HCT116 (cell line): ENCODE data around the gene ANKHD1. TPM values are rescaled to one million over a fixed set of nuclear protein-coding genes. Genes with fewer than 3 reads are reported as not detected.

ENCODE experiments used
- ATAC-seq: fragments of 200-7000 bp; cut with Tn5 transposase; 2 replicates; pipeline ENCODE4 v1.9.1; 2020; ENCODE audit warnings: mild to moderate bottlenecking, moderate library complexity
- BruUV-seq: library from RNA; stranded (reverse); fragments of 400-500 nt; replicated peaks from 2 replicates; lab custom pipeline; 2021; lab: Mats Ljungman, UMichigan
- CTCF ChIA-PET: fragments of 300-600 bp; sonication (Branson Sonifier 250); formaldehyde crosslinking; loops from one replicate; lab custom pipeline; 2021; ENCODE audit warnings: antibody characterized with exemption; lab: Charles Lee
- POLR2A ChIA-PET: fragments of 300-600, 350-600 bp; sonication (Branson Sonifier 250); formaldehyde crosslinking; loops from one replicate; lab custom pipeline; 2021; ENCODE audit warnings: antibody characterized with exemption; lab: Charles Lee
- RAD21 ChIA-PET, 2 experiments: fragments of 300-600 bp; sonication (Branson Sonifier 250); formaldehyde crosslinking; loops; one replicate each; lab custom pipeline; 2023; ENCODE audit warnings: low total read pairs in 2 of 2; ENCODE audit not compliant: uncharacterized antibody in 2 of 2, unreplicated experiment in 2 of 2, low non-redundant PET in 1 of 2; lab: Charles Lee
- DNase-seq: peaks from one replicate; pipeline ENCODE4 v3.0.0-alpha.2; 2010; ENCODE audit warnings: low read depth, low spot score
- H2AFZ ChIP-seq: fragments of 200-600 bp; shearing (Covaris generic), sonication (generic); 2 replicates; pipeline ENCODE4 v1.6.1; 2017; ENCODE audit warnings: low read depth, mixed run types, mixed read lengths, antibody characterized with exemption, low read length; ENCODE audit not compliant: poor library complexity, severe bottlenecking
- H3K27ac ChIP-seq: 2 replicates; pipeline ENCODE4 v1.5.1; 2012; ENCODE audit warnings: low read depth, low read length
- H3K27me3 ChIP-seq: fragments of 200-600 bp; sonication (generic); 2 replicates; pipeline ENCODE4 v1.6.1; 2016; ENCODE audit warnings: mixed run types, low read length, mixed read lengths; ENCODE audit not compliant: insufficient read depth
- H3K36me3 ChIP-seq, 2 experiments: fragments of 200-500 bp in 1 of 2; fragments of 200-600 bp in 1 of 2; sonication (Bioruptor generic) in 1 of 2; sonication (generic) in 1 of 2; 2 replicates each; pipeline versions ENCODE4 v1.5.1 to v1.6.1; 2014 to 2016; ENCODE audit warnings: low read length in 2 of 2, inconsistent platforms in 1 of 2, mixed read lengths in 1 of 2, mixed run types in 1 of 2; ENCODE audit not compliant: insufficient read depth in 2 of 2, control insufficient read depth in 1 of 2
- H3K4me1 ChIP-seq, 2 experiments: fragments of 200-600 bp in 1 of 2; sonication (generic) in 1 of 2; 2 replicates each; pipeline versions ENCODE4 v1.5.1 to v1.6.1; 2012 to 2017; ENCODE audit warnings: low read length in 2 of 2, inconsistent platforms in 1 of 2, mild to moderate bottlenecking in 1 of 2, mixed read lengths in 1 of 2, mixed run types in 1 of 2, moderate library complexity in 1 of 2; ENCODE audit not compliant: insufficient read depth in 2 of 2, control insufficient read depth in 1 of 2
- H3K4me2 ChIP-seq: fragments of 200-600 bp; sonication (generic); 2 replicates; pipeline ENCODE4 v1.6.1; 2017; ENCODE audit warnings: mixed run types, low read length, mixed read lengths
- H3K4me3 ChIP-seq, 2 experiments: fragments of 200-600 bp in 1 of 2; sonication (generic) in 1 of 2; replicated peaks in 1 of 2; 2 replicates each; pipeline ENCODE4 v1.5.1; 2011 to 2016; ENCODE audit warnings: low read length in 2 of 2, control low read depth in 1 of 2, low read depth in 1 of 2, mild to moderate bottlenecking in 1 of 2, mixed read lengths in 1 of 2, mixed run types in 1 of 2
- H3K79me2 ChIP-seq: fragments of 200-600 bp; sonication (generic); 2 replicates; pipeline ENCODE4 v1.6.1; 2017; ENCODE audit warnings: mild to moderate bottlenecking, mixed run types, low read length, moderate library complexity, mixed read lengths; ENCODE audit not compliant: insufficient read depth
- H3K9ac ChIP-seq: fragments of 200-600 bp; sonication (generic); 2 replicates; pipeline ENCODE4 v1.6.1; 2016; ENCODE audit warnings: low read length, mixed read lengths
- H3K9me2 ChIP-seq: fragments of 200-600 bp; sonication (generic), shearing (Covaris generic); 2 replicates; pipeline ENCODE4 v1.6.1; 2017; ENCODE audit warnings: mixed run types, mild to moderate bottlenecking, moderate library complexity; ENCODE audit not compliant: insufficient read depth
- H3K9me3 ChIP-seq, 2 experiments: fragments of 200-500 bp in 1 of 2; fragments of 200-600 bp in 1 of 2; sonication (Bioruptor generic) in 1 of 2; sonication (generic) in 1 of 2; 2 replicates each; pipeline ENCODE4 v1.6.1; 2014 to 2017; ENCODE audit warnings: low read length in 2 of 2, mixed read lengths in 2 of 2, inconsistent platforms in 1 of 2, low read depth in 1 of 2, mild to moderate bottlenecking in 1 of 2, mixed run types in 1 of 2, moderate library complexity in 1 of 2; ENCODE audit not compliant: control insufficient read depth in 1 of 2, insufficient read depth in 1 of 2
- H4K20me1 ChIP-seq: fragments of 200-600 bp; sonication (generic), shearing (Covaris generic); 2 replicates; pipeline ENCODE4 v1.6.1; 2017; ENCODE audit warnings: mixed run types, mild to moderate bottlenecking, moderate library complexity; ENCODE audit not compliant: insufficient read depth
- CBX3 ChIP-seq: IDR thresholded peaks from 2 replicates; pipeline ENCODE4 v1.6.1; 2012; ENCODE audit warnings: low read depth
- CEBPB ChIP-seq: IDR thresholded peaks from 2 replicates; pipeline ENCODE4 v1.6.1; 2012; ENCODE audit warnings: low read depth
- EGR1 ChIP-seq: IDR thresholded peaks from 2 replicates; pipeline ENCODE4 v1.6.1; 2012; ENCODE audit warnings: low read depth
- ELF1 ChIP-seq: IDR thresholded peaks from 2 replicates; pipeline ENCODE4 v1.6.1; 2012; ENCODE audit warnings: low read depth, borderline replicate concordance
- EZH2 ChIP-seq: fragments of 200-600 bp; sonication (generic); IDR thresholded peaks from 2 replicates; pipeline ENCODE4 v1.6.1; 2017; ENCODE audit warnings: antibody characterized with exemption, mixed run types
- EZH2phosphoT487 ChIP-seq: fragments of 200-600 bp; IDR thresholded peaks from 2 replicates; pipeline ENCODE4 v1.6.1; 2018; ENCODE audit warnings: antibody characterized with exemption, borderline replicate concordance
- JUND ChIP-seq: IDR thresholded peaks from 2 replicates; pipeline ENCODE4 v1.6.1; 2012
- POLR2AphosphoS5 ChIP-seq: IDR thresholded peaks from 2 replicates; pipeline ENCODE4 v1.6.1; 2011; ENCODE audit warnings: mild to moderate bottlenecking, low read depth, low read length, moderate library complexity
- SIN3A ChIP-seq: IDR thresholded peaks from 2 replicates; pipeline ENCODE4 v1.6.1; 2012; ENCODE audit warnings: low read depth
- TCF7L2 ChIP-seq: IDR thresholded peaks from 2 replicates; pipeline ENCODE4 v1.7.0; 2011; ENCODE audit warnings: borderline replicate concordance, inconsistent platforms; ENCODE audit not compliant: insufficient read depth, insufficient read length; ENCODE audit errors: extremely low read depth
- YY1 ChIP-seq: IDR thresholded peaks from 2 replicates; pipeline ENCODE4 v1.6.1; 2011; ENCODE audit warnings: low read length, low read depth, moderate library complexity, mild to moderate bottlenecking; ENCODE audit not compliant: insufficient replicate concordance; ENCODE audit errors: extremely low read depth
- ZFX ChIP-seq: fragments of 450-650 bp; IDR thresholded peaks from 2 replicates; pipeline ENCODE4 v1.6.1; 2017
- ZNF274 ChIP-seq: fragments of 200-500 bp; sonication (Bioruptor generic); IDR thresholded peaks from 2 replicates; pipeline ENCODE4 v1.6.1; 2014; ENCODE audit warnings: mild to moderate bottlenecking, low read depth, low read length, inconsistent platforms
- intact Hi-C: fragments of 100-400 bp; cut with micrococcal nuclease; formaldehyde crosslinking; loops from 2 replicates; pipeline ENCODE4 v1.10.0; 2022
- total RNA-seq: library from RNA; stranded (reverse); gene quantifications from one replicate; pipeline ENCODE4 v1.2.1, GENCODE V29; 2021; ENCODE audit not compliant: unreplicated experiment
- TF ChIP-seq, protein P1 (sequence below): IDR thresholded peaks from 2 replicates; pipeline ENCODE4 v1.6.1; 2012; ENCODE audit warnings: low read depth
- TF ChIP-seq, protein P2 (sequence below), 3 experiments: fragments of 200-600 bp in 1 of 3; sonication (generic) in 1 of 3; IDR thresholded peaks in 2 of 3; conservative IDR thresholded peaks in 1 of 3; 2 replicates each; pipeline ENCODE4 v1.5.1; 2012 to 2017; ENCODE audit warnings: low read depth in 2 of 3, low read length in 2 of 3, antibody characterized with exemption in 1 of 3, borderline replicate concordance in 1 of 3, control low read depth in 1 of 3, mild to moderate bottlenecking in 1 of 3, mixed read lengths in 1 of 3, mixed run types in 1 of 3, moderate library complexity in 1 of 3; ENCODE audit not compliant: insufficient read depth in 1 of 3
- TF ChIP-seq, protein P3 (sequence below): IDR thresholded peaks from 2 replicates; pipeline ENCODE4 v1.6.1; 2012
- TF ChIP-seq, protein P4 (sequence below): IDR thresholded peaks from 2 replicates; pipeline ENCODE4 v1.6.1; 2012
- TF ChIP-seq, protein P5 (sequence below): IDR thresholded peaks from 2 replicates; pipeline ENCODE4 v1.6.1; 2011; ENCODE audit warnings: mild to moderate bottlenecking, low read length, moderate library complexity; ENCODE audit not compliant: insufficient replicate concordance; ENCODE audit errors: extremely low read depth

The ANKHD1 gene
- total RNA-seq, 1 experiment from 2014 or later = 80.8 TPM

DNA sequence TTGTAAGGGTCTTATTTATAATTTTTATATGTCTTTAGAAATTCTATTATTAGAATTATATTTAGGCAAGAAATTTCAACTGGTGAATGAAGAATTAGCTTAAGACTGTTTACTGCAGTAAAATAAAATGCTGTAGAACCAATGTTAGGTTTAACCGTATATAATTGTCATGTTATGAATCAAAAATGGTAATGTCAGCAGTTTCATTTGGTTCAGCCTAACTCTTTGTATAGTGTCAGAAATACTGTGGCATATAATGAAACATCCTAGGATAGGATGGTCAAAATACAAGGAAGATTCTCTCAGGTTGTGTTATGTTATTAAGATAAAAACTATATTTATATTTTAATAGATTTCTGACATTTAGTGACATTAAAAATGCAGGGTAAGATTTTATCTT lies 81.4 kb downstream of the ANKHD1 start:
- no TSS peak for BruUV-seq
- H3K4me1 ChIP-seq = peaks cover 4 to 14% of the 10 kb centered on the region in 2 experiments; a peak in 3 of 4 replicates
- CTCF ChIA-PET = no interaction called here
- intact Hi-C loops = no loop called here
- POLR2A ChIA-PET = no interaction called here
- TF ChIP-seq, protein P1, sequence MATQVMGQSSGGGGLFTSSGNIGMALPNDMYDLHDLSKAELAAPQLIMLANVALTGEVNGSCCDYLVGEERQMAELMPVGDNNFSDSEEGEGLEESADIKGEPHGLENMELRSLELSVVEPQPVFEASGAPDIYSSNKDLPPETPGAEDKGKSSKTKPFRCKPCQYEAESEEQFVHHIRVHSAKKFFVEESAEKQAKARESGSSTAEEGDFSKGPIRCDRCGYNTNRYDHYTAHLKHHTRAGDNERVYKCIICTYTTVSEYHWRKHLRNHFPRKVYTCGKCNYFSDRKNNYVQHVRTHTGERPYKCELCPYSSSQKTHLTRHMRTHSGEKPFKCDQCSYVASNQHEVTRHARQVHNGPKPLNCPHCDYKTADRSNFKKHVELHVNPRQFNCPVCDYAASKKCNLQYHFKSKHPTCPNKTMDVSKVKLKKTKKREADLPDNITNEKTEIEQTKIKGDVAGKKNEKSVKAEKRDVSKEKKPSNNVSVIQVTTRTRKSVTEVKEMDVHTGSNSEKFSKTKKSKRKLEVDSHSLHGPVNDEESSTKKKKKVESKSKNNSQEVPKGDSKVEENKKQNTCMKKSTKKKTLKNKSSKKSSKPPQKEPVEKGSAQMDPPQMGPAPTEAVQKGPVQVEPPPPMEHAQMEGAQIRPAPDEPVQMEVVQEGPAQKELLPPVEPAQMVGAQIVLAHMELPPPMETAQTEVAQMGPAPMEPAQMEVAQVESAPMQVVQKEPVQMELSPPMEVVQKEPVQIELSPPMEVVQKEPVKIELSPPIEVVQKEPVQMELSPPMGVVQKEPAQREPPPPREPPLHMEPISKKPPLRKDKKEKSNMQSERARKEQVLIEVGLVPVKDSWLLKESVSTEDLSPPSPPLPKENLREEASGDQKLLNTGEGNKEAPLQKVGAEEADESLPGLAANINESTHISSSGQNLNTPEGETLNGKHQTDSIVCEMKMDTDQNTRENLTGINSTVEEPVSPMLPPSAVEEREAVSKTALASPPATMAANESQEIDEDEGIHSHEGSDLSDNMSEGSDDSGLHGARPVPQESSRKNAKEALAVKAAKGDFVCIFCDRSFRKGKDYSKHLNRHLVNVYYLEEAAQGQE = no peak
- TF ChIP-seq TCF7L2 (no peak), POLR2AphosphoS5 (no peak), CEBPB (no peak), JUND (no peak), ELF1 (no peak), SIN3A (no peak), EGR1 (no peak), EZH2phosphoT487 (no peak), YY1 (no peak), ZFX (no peak), EZH2 (no peak), CBX3 (no peak), ZNF274 (no peak)
- TF ChIP-seq, protein P2, sequence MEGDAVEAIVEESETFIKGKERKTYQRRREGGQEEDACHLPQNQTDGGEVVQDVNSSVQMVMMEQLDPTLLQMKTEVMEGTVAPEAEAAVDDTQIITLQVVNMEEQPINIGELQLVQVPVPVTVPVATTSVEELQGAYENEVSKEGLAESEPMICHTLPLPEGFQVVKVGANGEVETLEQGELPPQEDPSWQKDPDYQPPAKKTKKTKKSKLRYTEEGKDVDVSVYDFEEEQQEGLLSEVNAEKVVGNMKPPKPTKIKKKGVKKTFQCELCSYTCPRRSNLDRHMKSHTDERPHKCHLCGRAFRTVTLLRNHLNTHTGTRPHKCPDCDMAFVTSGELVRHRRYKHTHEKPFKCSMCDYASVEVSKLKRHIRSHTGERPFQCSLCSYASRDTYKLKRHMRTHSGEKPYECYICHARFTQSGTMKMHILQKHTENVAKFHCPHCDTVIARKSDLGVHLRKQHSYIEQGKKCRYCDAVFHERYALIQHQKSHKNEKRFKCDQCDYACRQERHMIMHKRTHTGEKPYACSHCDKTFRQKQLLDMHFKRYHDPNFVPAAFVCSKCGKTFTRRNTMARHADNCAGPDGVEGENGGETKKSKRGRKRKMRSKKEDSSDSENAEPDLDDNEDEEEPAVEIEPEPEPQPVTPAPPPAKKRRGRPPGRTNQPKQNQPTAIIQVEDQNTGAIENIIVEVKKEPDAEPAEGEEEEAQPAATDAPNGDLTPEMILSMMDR (IDR thresholded peaks at IDR 0.05 in 2 of 3, conservative IDR thresholded peaks at IDR 0.05 in 1 of 3; ENCODE audit: borderline replicate concordance in 1 of 3, insufficient read depth in 1 of 3, low read depth in 2 of 3, low read length in 2 of 3) = no peak
- TF ChIP-seq, protein P3, sequence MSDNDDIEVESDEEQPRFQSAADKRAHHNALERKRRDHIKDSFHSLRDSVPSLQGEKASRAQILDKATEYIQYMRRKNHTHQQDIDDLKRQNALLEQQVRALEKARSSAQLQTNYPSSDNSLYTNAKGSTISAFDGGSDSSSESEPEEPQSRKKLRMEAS = no peak
- TF ChIP-seq, protein P4, sequence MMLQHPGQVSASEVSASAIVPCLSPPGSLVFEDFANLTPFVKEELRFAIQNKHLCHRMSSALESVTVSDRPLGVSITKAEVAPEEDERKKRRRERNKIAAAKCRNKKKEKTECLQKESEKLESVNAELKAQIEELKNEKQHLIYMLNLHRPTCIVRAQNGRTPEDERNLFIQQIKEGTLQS = no peak
- TF ChIP-seq, protein P5, sequence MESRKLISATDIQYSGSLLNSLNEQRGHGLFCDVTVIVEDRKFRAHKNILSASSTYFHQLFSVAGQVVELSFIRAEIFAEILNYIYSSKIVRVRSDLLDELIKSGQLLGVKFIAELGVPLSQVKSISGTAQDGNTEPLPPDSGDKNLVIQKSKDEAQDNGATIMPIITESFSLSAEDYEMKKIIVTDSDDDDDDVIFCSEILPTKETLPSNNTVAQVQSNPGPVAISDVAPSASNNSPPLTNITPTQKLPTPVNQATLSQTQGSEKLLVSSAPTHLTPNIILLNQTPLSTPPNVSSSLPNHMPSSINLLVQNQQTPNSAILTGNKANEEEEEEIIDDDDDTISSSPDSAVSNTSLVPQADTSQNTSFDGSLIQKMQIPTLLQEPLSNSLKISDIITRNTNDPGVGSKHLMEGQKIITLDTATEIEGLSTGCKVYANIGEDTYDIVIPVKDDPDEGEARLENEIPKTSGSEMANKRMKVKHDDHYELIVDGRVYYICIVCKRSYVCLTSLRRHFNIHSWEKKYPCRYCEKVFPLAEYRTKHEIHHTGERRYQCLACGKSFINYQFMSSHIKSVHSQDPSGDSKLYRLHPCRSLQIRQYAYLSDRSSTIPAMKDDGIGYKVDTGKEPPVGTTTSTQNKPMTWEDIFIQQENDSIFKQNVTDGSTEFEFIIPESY = no peak
- TF ChIP-seq, all 23 proteins: peak for 0
- Histone ChIP-seq H3K27me3 (no peaks in the 10 kb centered on the region), H3K79me2 (no peaks in the 10 kb centered on the region), H3K27ac (no peak overlapping the region), H2AFZ (no peak overlapping the region), H3K36me3 (peaks cover 9 to 31% of the 10 kb centered on the region in 2 experiments; a peak in 2 of 4 replicates), H3K4me2 (no peak overlapping the region), H4K20me1 (no peaks in the 10 kb centered on the region), H3K9me3 (no peaks in the 10 kb centered on the region), H3K9me2 (no peaks in the 10 kb centered on the region), H3K9ac (no peak overlapping the region), H3K4me3 (no peak overlapping the region)
- RAD21 ChIA-PET = no interaction called here
- ATAC-seq (no peak), DNase-seq (no peak)
